GM23248 (cell line): ENCODE measurements around the gene TLE4. TPM values are rescaled to one million over a fixed set of nuclear protein-coding genes. Genes with fewer than 3 reads are reported as not detected.

Experiments used
- DNase-seq: peaks from one replicate; pipeline ENCODE4 v3.0.0-alpha.2; 2015
- H2AFZ ChIP-seq: fragments of 200-600 bp; sonication (generic); 2 replicates; pipeline ENCODE4 v1.6.1; 2016; ENCODE audit warnings: antibody characterized with exemption
- H3F3A ChIP-seq: fragments of 200-600 bp; sonication (generic); 2 replicates; pipeline ENCODE4 v1.6.1; 2016; ENCODE audit warnings: mild to moderate bottlenecking, antibody characterized with exemption, mixed run types; ENCODE audit not compliant: insufficient read depth
- H3K27ac ChIP-seq: fragments of 200-600 bp; sonication (generic); 2 replicates; pipeline ENCODE4 v1.5.1; 2016; ENCODE audit warnings: mild to moderate bottlenecking
- H3K27me3 ChIP-seq: fragments of 200-600 bp; sonication (generic); replicated peaks from 2 replicates; pipeline ENCODE4 v1.6.1; 2016; ENCODE audit warnings: mild to moderate bottlenecking; ENCODE audit not compliant: insufficient read depth
- H3K36me3 ChIP-seq: fragments of 200-600 bp; sonication (generic); 2 replicates; pipeline ENCODE4 v1.6.1; 2016; ENCODE audit warnings: low read depth, mild to moderate bottlenecking
- H3K4me1 ChIP-seq: fragments of 200-600 bp; sonication (generic); 2 replicates; pipeline ENCODE4 v1.6.1; 2016; ENCODE audit warnings: mild to moderate bottlenecking; ENCODE audit not compliant: insufficient read depth
- H3K4me2 ChIP-seq: fragments of 200-600 bp; sonication (generic); one replicate; pipeline ENCODE4 v1.6.1; 2016; ENCODE audit warnings: mild to moderate bottlenecking; ENCODE audit not compliant: unreplicated experiment
- H3K4me3 ChIP-seq: fragments of 200-600 bp; sonication (generic); 2 replicates; pipeline ENCODE4 v1.5.1; 2016; ENCODE audit warnings: mild to moderate bottlenecking
- H3K79me2 ChIP-seq: fragments of 200-600 bp; sonication (generic); 2 replicates; pipeline ENCODE4 v1.6.1; 2016; ENCODE audit warnings: mild to moderate bottlenecking; ENCODE audit not compliant: insufficient read depth
- H3K9ac ChIP-seq: fragments of 200-600 bp; sonication (generic); 2 replicates; pipeline ENCODE4 v1.6.1; 2016; ENCODE audit warnings: mild to moderate bottlenecking
- H3K9me2 ChIP-seq: fragments of 200-600 bp; sonication (generic); 2 replicates; pipeline ENCODE4 v1.6.1; 2016; ENCODE audit warnings: mixed run types, mild to moderate bottlenecking, moderate library complexity; ENCODE audit not compliant: insufficient read depth
- H3K9me3 ChIP-seq: fragments of 200-600 bp; sonication (generic); one replicate; pipeline ENCODE4 v1.6.1; 2017; ENCODE audit warnings: low read depth
- H4K20me1 ChIP-seq: fragments of 200-600 bp; sonication (generic); 2 replicates; pipeline ENCODE4 v1.6.0; 2016; ENCODE audit not compliant: insufficient read depth
- EZH2 ChIP-seq: fragments of 200-600 bp; sonication (generic); IDR thresholded peaks from 2 replicates; pipeline ENCODE4 v1.6.1; 2018; ENCODE audit warnings: antibody characterized with exemption, mild to moderate bottlenecking; ENCODE audit not compliant: insufficient read depth, poor library complexity, severe bottlenecking
- EZH2phosphoT487 ChIP-seq: fragments of 200-600 bp; sonication (generic); IDR thresholded peaks from 2 replicates; pipeline ENCODE4 v1.6.1; 2018; ENCODE audit warnings: antibody characterized with exemption, moderate library complexity, mild to moderate bottlenecking, low read depth; ENCODE audit not compliant: insufficient read depth
- WGBS, 2 experiments: methylation state at CpG; one replicate each; pipeline ENCODE4 v1.1.6; 2015 to 2017; ENCODE audit warnings: low lambda C conversion rate in 2 of 2, low coverage in 1 of 2; ENCODE audit errors: missing lambda C conversion rate in 2 of 2; 5-methylcytosine and 5-hydroxymethylcytosine counted together
- in situ Hi-C: fragments of 300-500 bp; cut with MboI; formaldehyde crosslinking; loops from 2 replicates; pipeline ENCODE4 v1.15.0; 2020
- polyA plus RNA-seq: library from polyadenylated mRNA; unstranded; fragments of >200 nt; fragmentation: Nextera tagmentation; extraction: Ambion mirVana; gene quantifications from 2 replicates; pipeline ENCODE4 v1.2.1, GENCODE V29; 2016
- total RNA-seq: library from RNA; depleted of rRNA; stranded (reverse); fragments of >200 nt; shearing (Covaris generic); gene quantifications from 2 replicates; pipeline ENCODE4 v1.2.3, GENCODE V29; 2014

The TLE4 gene
- total and polyA plus RNA-seq, 2 experiments from 2014 or later: 29.5 to 37.8 TPM

- Histone ChIP-seq H3K9me2 (no peaks in the 10 kb centered on the region), H4K20me1 (no peaks in the 10 kb centered on the region), H3K9ac (no peak overlapping the region), H3F3A (0 out of 2 replicates have a peak, but pooled peaks cover 5% of the 10 kb centered on the region), H3K27ac (no peak overlapping the region), H3K9me3 (no peaks in the 10 kb centered on the region), H3K4me1 (peaks cover 5% of the 10 kb centered on the region), H3K27me3 (peaks cover 17% of the 10 kb centered on the region), H2AFZ (no peak overlapping the region), H3K4me2 (no peak overlapping the region), H3K36me3 (no peaks in the 10 kb centered on the region), H3K4me3 (no peak overlapping the region), H3K79me2 (no peaks in the 10 kb centered on the region)
- peak; percentile 10 for DNase-seq
- TF ChIP-seq EZH2: no peak
- no peak for TF ChIP-seq EZH2phosphoT487
- 69 to 71% methylated on average over 4 of the region's 4 CpGs for WGBS, 2 experiments
- in situ Hi-C loops: no loop called here
Observed at GRCh38 chr9:79769476-79770275, 197.9 kb downstream of the TLE4 start.

- 62 to 64% methylated on average over 1 of the region's 1 CpG for WGBS, 2 experiments
- H3K27ac ChIP-seq: no peak overlapping the region
- no peak overlapping the region for H3K4me3 ChIP-seq
- no peaks in the 10 kb centered on the region for H3K79me2 ChIP-seq
- no peaks in the 10 kb centered on the region for H4K20me1 ChIP-seq
- DNase-seq: no peak
- peaks cover 21% of the 10 kb centered on the region for H3K27me3 ChIP-seq
- H3K9me3 ChIP-seq: no peaks in the 10 kb centered on the region
- TF ChIP-seq EZH2phosphoT487 (no peak), EZH2 (no peak)
- no peaks in the 10 kb centered on the region for H3F3A ChIP-seq
- no peaks in the 10 kb centered on the region for H3K4me1 ChIP-seq
- H3K9me2 ChIP-seq: no peaks in the 10 kb centered on the region
- no peaks in the 10 kb centered on the region for H3K36me3 ChIP-seq
- H3K9ac ChIP-seq: no peak overlapping the region
- no peak overlapping the region for H2AFZ ChIP-seq
- no peak overlapping the region for H3K4me2 ChIP-seq
- in situ Hi-C loops: no loop called here
Observed at GRCh38 chr9:79774356-79774755, 202.6 kb downstream of the TLE4 start.
